SK-N-SH treated with all-trans-retinoic acid at 6 μM for 48 hours (cell line): Measurements from ENCODE around the gene RADIL.

Source experiments
- ATAC-seq: fragments of 200-7000 bp; cut with Tn5 transposase; 3 replicates; pipeline ENCODE4 v1.9.1; 2020; ENCODE audit warnings: mild to moderate bottlenecking, moderate library complexity
- ARNTL ChIP-seq: fragments of 450-650 bp; formaldehyde crosslinking; IDR thresholded peaks from 2 replicates; pipeline ENCODE4 v1.5.0; 2020; ENCODE audit warnings: low read depth, mild to moderate bottlenecking, moderate library complexity, borderline replicate concordance
- BACH2 ChIP-seq: fragments of 250-450 bp; sonication (Bioruptor Pico); IDR thresholded peaks from 2 replicates; pipeline ENCODE4 v1.9.0; 2021; ENCODE audit warnings: mild to moderate bottlenecking, borderline replicate concordance
- CREB5 ChIP-seq: fragments of 250-450 bp; sonication (Bioruptor Pico); IDR thresholded peaks from 2 replicates; pipeline ENCODE4 v1.5.1; 2020; ENCODE audit warnings: low read depth, mild to moderate bottlenecking, moderate library complexity
- CSDC2 ChIP-seq: fragments of 250-450 bp; sonication (Bioruptor Pico); IDR thresholded peaks from 2 replicates; pipeline ENCODE4 v1.5.0; 2020; ENCODE audit warnings: mild to moderate bottlenecking, moderate library complexity
- CSRNP3 ChIP-seq: fragments of 250-450 bp; sonication (Bioruptor Pico); IDR thresholded peaks from 2 replicates; pipeline ENCODE4 v1.5.1; 2021; ENCODE audit warnings: mild to moderate bottlenecking, moderate library complexity
- ESRRG ChIP-seq: fragments of 250-450 bp; sonication (Bioruptor Pico); IDR thresholded peaks from 2 replicates; pipeline ENCODE4 v1.6.1; 2021; ENCODE audit warnings: mild to moderate bottlenecking
- GLIS3 ChIP-seq: fragments of 250-450 bp; sonication (Bioruptor Pico); IDR thresholded peaks from 2 replicates; pipeline ENCODE4 v1.5.0; 2020; ENCODE audit warnings: mild to moderate bottlenecking, moderate library complexity
- ISL1 ChIP-seq: fragments of 250-450 bp; sonication (Bioruptor Pico); IDR thresholded peaks from 2 replicates; pipeline ENCODE4 v2.1.2; 2022; ENCODE audit warnings: mild to moderate bottlenecking, moderate library complexity
- OSR1 ChIP-seq: fragments of 250-450 bp; sonication (Bioruptor Pico); IDR thresholded peaks from 2 replicates; pipeline ENCODE4 v1.8.0; 2022; ENCODE audit warnings: moderate library complexity, mild to moderate bottlenecking, inconsistent platforms
- PATZ1 ChIP-seq: fragments of 250-450 bp; sonication (Bioruptor Pico); IDR thresholded peaks from 2 replicates; pipeline ENCODE4 v1.8.0; 2020; ENCODE audit warnings: mild to moderate bottlenecking, moderate library complexity, borderline replicate concordance
- POU6F1 ChIP-seq: fragments of 250-450 bp; sonication (Bioruptor Pico); IDR thresholded peaks from 2 replicates; pipeline ENCODE4 v1.8.0; 2021; ENCODE audit warnings: low read depth, mild to moderate bottlenecking, moderate library complexity, borderline replicate concordance
- PPARA ChIP-seq: fragments of 250-450 bp; sonication (Bioruptor Pico); IDR thresholded peaks from 2 replicates; pipeline ENCODE4 v1.5.0; 2020; ENCODE audit warnings: mild to moderate bottlenecking, borderline replicate concordance
- RARB ChIP-seq: fragments of 250-450 bp; sonication (Bioruptor Pico); IDR thresholded peaks from 2 replicates; pipeline ENCODE4 v1.8.0; 2021; ENCODE audit warnings: mild to moderate bottlenecking, moderate library complexity
- SNAI2 ChIP-seq: fragments of 250-450 bp; sonication (Bioruptor Pico); IDR thresholded peaks from 2 replicates; pipeline ENCODE4 v1.5.0; 2020; ENCODE audit warnings: mild to moderate bottlenecking, moderate library complexity
- TCF4 ChIP-seq: fragments of 250-450 bp; sonication (Bioruptor Pico); IDR thresholded peaks from 2 replicates; pipeline ENCODE4 v1.8.0; 2021; ENCODE audit warnings: mild to moderate bottlenecking, moderate library complexity, borderline replicate concordance
- TOX ChIP-seq: fragments of 250-450 bp; sonication (Bioruptor Pico); IDR thresholded peaks from 2 replicates; pipeline ENCODE4 v1.8.0; 2021; ENCODE audit warnings: mild to moderate bottlenecking, moderate library complexity, borderline replicate concordance
- TSHZ2 ChIP-seq: fragments of 250-450 bp; sonication (Bioruptor Pico); IDR thresholded peaks from 2 replicates; pipeline ENCODE4 v1.5.0; 2020; ENCODE audit warnings: mild to moderate bottlenecking, moderate library complexity
- ZC3H10 ChIP-seq: fragments of 250-450 bp; sonication (Bioruptor Pico); IDR thresholded peaks from 2 replicates; pipeline ENCODE4 v1.5.1; 2021; ENCODE audit warnings: mild to moderate bottlenecking, moderate library complexity
- ZFP3 ChIP-seq: fragments of 250-450 bp; sonication (Bioruptor Pico); IDR thresholded peaks from 2 replicates; pipeline ENCODE4 v1.5.0; 2020; ENCODE audit warnings: mild to moderate bottlenecking, moderate library complexity
- ZFP30 ChIP-seq: fragments of 450-650 bp; formaldehyde crosslinking; IDR thresholded peaks from 2 replicates; pipeline ENCODE4 v1.5.0; 2022; ENCODE audit warnings: mild to moderate bottlenecking, moderate library complexity
- ZNF565 ChIP-seq: fragments of 450-650 bp; formaldehyde crosslinking; conservative IDR thresholded peaks from 2 replicates; pipeline ENCODE4 v1.5.0; 2020; ENCODE audit warnings: low read depth, mild to moderate bottlenecking, moderate library complexity
- ZNF70 ChIP-seq: fragments of 450-650 bp; formaldehyde crosslinking; IDR thresholded peaks from 2 replicates; pipeline ENCODE4 v1.5.0; 2020; ENCODE audit warnings: mild to moderate bottlenecking, moderate library complexity
- ZNF8 ChIP-seq: fragments of 450-650 bp; formaldehyde crosslinking; IDR thresholded peaks from 2 replicates; pipeline ENCODE4 v1.5.0; 2020; ENCODE audit warnings: mild to moderate bottlenecking, moderate library complexity

RADIL gene

GRCh38 chr7:4805984-4806300 is 77.6 kb downstream of the RADIL start:
- TF ChIP-seq PPARA (CRISPR knock-in tag): no peak
- no peak for TF ChIP-seq CSRNP3
- TF ChIP-seq PATZ1 (CRISPR knock-in tag): no peak
- TF ChIP-seq TSHZ2 (CRISPR knock-in tag): no peak
- no peak for TF ChIP-seq POU6F1 (CRISPR knock-in tag)
- TF ChIP-seq ZNF565: no peak
- no peak for TF ChIP-seq ESRRG (CRISPR knock-in tag)
- no peak for TF ChIP-seq CREB5 (CRISPR knock-in tag)
- TF ChIP-seq ISL1: no peak
- TF ChIP-seq CSDC2 (CRISPR knock-in tag): no peak
- no peak for TF ChIP-seq GLIS3 (CRISPR knock-in tag)
- TF ChIP-seq RARB (CRISPR knock-in tag): no peak
- no peak for TF ChIP-seq ZFP3 (CRISPR knock-in tag)
- TF ChIP-seq TCF4 (CRISPR knock-in tag): no peak
- TF ChIP-seq ZNF70: no peak
- no peak for TF ChIP-seq BACH2
- no peak for TF ChIP-seq SNAI2 (CRISPR knock-in tag)
- ATAC-seq: no peak

- TF ChIP-seq RARB (CRISPR knock-in tag) (no peak), BACH2 (no peak), PPARA (CRISPR knock-in tag) (no peak), GLIS3 (CRISPR knock-in tag) (no peak), ISL1 (no peak), ZFP3 (CRISPR knock-in tag) (no peak), ZFP30 (CRISPR knock-in tag) (no peak), ZNF565 (no peak), TSHZ2 (CRISPR knock-in tag) (no peak), ARNTL (CRISPR knock-in tag) (no peak), ZC3H10 (CRISPR knock-in tag) (no peak), OSR1 (CRISPR knock-in tag) (no peak), ESRRG (CRISPR knock-in tag) (no peak), TOX (CRISPR knock-in tag) (no peak), CREB5 (CRISPR knock-in tag) (no peak), ZNF8 (no peak)
- no peak for ATAC-seq
Measured at GRCh38 chr7:4805110-4805983, 78.2 kb downstream of the RADIL start.
